Measurements from ENCODE around the gene ASPG. TPM values are rescaled to one million over a fixed set of nuclear protein-coding genes. Genes with fewer than 3 reads are reported as not detected.

The ASPG gene
- total and polyA plus RNA-seq, 2 of the 13 experiments (the other 11 are each of a cell fraction or from before 2014, with no cell fraction given) = not detected

DNA sequence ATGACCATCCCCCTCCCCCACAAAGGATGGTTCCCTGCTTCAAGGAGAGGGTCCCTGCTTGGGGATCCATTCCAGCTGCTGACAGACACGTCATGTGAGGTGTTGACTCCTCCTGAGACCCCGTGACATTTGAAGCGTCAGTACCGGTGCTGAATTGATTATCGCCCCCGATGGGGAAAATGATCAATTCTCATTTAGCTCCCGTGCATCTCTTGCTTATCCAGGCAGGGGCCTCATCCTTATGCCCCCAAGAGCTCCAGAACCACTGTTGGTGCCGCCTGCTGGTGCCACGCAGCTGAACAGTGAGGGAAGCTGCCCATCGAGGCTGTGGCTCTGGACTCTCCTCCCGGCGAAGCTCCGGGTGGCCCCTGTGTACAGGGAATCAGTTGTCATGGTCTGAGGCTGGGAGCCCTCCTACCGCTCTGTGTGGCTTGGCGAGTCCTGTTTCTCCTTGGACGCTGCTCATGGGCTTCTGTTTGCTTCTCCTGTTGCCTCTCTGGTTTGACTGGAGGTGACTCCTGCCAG lies 57.5 kb downstream of the ASPG start:
- CTCF ChIA-PET (ENCODE audit: low intra/inter-chr PET ratio, low total read pairs) = no interaction called here
- Histone ChIP-seq H2AFZ (ENCODE audit: low read length) (no peak overlapping the region), H3K4me2 (ENCODE audit: low read depth, low read length) (no peak overlapping the region), H3K9ac (ENCODE audit: insufficient read depth, low read depth, low read length) (no peak overlapping the region), H3K27me3 (ENCODE audit: control insufficient read depth in 1 of 2, insufficient read depth in 2 of 2, low read length in 2 of 2) (peaks cover 16 to 82% of the 10 kb centered on the region in 2 experiments; a peak in 4 of 5 replicates), H3K4me1 (ENCODE audit: insufficient read depth, low read length) (no peaks in the 10 kb centered on the region), H3K36me3 (replicated peaks in 1 of 2; ENCODE audit: control insufficient read depth in 1 of 2, insufficient read depth in 2 of 2, low read length in 2 of 2) (no peaks in the 10 kb centered on the region), H4K20me1 (ENCODE audit: insufficient read depth, low read length) (no peaks in the 10 kb centered on the region), H3K4me3 (replicated peaks in 1 of 3; ENCODE audit: insufficient read depth in 1 of 3, low read depth in 2 of 3, low read length in 3 of 3) (no peak overlapping the region), H3K79me2 (ENCODE audit: insufficient read depth, low read length) (no peaks in the 10 kb centered on the region), H3K27ac (ENCODE audit: extremely low read length, insufficient read depth, low read length) (no peak overlapping the region), H3K9me3 (ENCODE audit: low read length) (no peaks in the 10 kb centered on the region)
- FAIRE-seq (no peak), ATAC-seq (no peak), DNase-seq (ENCODE audit: low spot score) (no peak)
- intact Hi-C loops (cut with micrococcal nuclease; ENCODE audit: unreplicated experiment) = no loop called here
- BruUV-seq (replicated peaks) = no TSS peak
- TF ChIP-seq SMYD3 (CRISPR knock-in tag; IDR thresholded peaks at IDR 0.05) (no peak), ZBTB42 (CRISPR knock-in tag; IDR thresholded peaks at IDR 0.05) (no peak)
- 21% methylated on average over 13 of the region's 16 CpGs for WGBS (ENCODE audit: low lambda C conversion rate)
- POLR2A ChIA-PET = no interaction called here
- in situ Hi-C loops (cut with HindIII; ENCODE audit: extremely low pct_ligation_motif_present, low pct_unique_long_range_greater_than_20kb) = no loop called here

DNA sequence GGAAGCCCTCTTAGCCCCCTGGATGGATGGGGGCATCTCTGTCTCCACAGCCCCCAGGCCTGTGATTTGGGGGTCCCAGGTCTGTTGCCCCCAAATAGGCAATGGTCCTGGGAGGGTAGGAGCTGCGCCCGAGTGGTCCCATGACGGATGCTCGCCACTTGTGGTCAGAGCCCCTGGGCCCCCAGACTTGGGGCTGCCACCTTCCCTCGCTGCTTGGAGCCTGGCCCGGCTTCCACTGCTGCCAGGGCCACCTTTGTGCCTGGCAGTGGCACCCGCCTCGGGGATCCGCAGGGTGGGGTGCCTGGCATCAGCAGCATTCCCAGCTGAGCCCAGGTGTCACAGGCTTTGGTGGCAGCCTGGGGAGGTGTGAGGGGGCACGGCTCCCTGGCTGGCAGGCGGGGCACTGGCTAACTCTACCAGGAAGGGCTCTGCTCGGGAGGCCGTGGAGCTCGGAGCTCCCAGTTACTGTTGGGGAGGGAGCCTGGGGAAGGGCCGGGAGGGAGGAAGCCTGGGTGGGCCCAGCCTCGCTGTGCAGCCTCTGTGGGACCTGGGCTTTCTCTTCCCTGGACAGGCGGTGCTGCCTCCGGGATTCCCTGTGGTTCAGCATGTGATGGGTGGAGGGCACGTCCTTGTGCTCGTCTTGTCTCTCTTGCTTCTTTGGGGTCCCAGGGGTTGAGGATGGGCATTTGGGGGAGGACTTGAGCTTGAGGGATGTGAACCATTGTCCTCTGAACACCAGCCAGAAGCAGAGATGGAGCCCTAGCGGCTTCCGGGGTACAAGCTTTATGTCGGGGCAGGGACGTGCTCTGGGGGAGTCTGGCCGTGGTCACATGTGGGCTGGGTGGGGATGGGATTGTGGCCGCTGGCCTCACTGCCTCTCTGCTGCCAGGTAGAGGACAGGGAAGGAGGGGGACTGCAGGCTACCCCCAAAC lies 58.3 kb downstream of the ASPG start:
- ATAC-seq (no peak), DNase-seq (ENCODE audit: low spot score) (no peak), FAIRE-seq (no peak)
- Histone ChIP-seq H3K4me1 (ENCODE audit: insufficient read depth, low read length) (no peaks in the 10 kb centered on the region), H3K79me2 (ENCODE audit: insufficient read depth, low read length) (no peaks in the 10 kb centered on the region), H3K36me3 (replicated peaks in 1 of 2; ENCODE audit: control insufficient read depth in 1 of 2, insufficient read depth in 2 of 2, low read length in 2 of 2) (no peaks in the 10 kb centered on the region), H4K20me1 (ENCODE audit: insufficient read depth, low read length) (no peaks in the 10 kb centered on the region), H3K9me3 (ENCODE audit: low read length) (no peaks in the 10 kb centered on the region), H3K4me2 (ENCODE audit: low read depth, low read length) (no peak overlapping the region), H3K9ac (ENCODE audit: insufficient read depth, low read depth, low read length) (no peak overlapping the region), H3K27ac (ENCODE audit: extremely low read length, insufficient read depth, low read length) (no peak overlapping the region), H3K4me3 (replicated peaks in 1 of 3; ENCODE audit: insufficient read depth in 1 of 3, low read depth in 2 of 3, low read length in 3 of 3) (no peak overlapping the region), H2AFZ (ENCODE audit: low read length) (no peak overlapping the region), H3K27me3 (ENCODE audit: control insufficient read depth in 1 of 2, insufficient read depth in 2 of 2, low read length in 2 of 2) (peaks cover 16 to 82% of the 10 kb centered on the region in 2 experiments; a peak in 4 of 5 replicates)
- no TSS peak for BruUV-seq (replicated peaks)
- intact Hi-C loops (cut with micrococcal nuclease; ENCODE audit: unreplicated experiment) = no loop called here
- CTCF ChIA-PET (ENCODE audit: low intra/inter-chr PET ratio, low total read pairs) = no interaction called here
- in situ Hi-C loops (cut with HindIII; ENCODE audit: extremely low pct_ligation_motif_present, low pct_unique_long_range_greater_than_20kb) = no loop called here
- POLR2A ChIA-PET = no interaction called here
- WGBS (ENCODE audit: low lambda C conversion rate) = no CpG with 5 or more reads among the region's 26 CpGs
- TF ChIP-seq, protein P1, sequence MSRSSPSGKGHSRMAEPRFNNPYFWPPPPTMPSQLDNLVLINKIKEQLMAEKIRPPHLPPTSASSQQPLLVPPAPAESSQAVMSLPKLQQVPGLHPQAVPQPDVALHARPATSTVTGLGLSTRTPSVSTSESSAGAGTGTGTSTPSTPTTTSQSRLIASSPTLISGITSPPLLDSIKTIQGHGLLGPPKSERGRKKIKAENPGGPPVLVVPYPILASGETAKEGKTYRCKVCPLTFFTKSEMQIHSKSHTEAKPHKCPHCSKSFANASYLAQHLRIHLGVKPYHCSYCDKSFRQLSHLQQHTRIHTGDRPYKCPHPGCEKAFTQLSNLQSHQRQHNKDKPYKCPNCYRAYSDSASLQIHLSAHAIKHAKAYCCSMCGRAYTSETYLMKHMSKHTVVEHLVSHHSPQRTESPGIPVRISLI (CRISPR knock-in tag; IDR thresholded peaks at IDR 0.05; ENCODE audit: borderline replicate concordance) = no peak
- TF ChIP-seq, protein P2, sequence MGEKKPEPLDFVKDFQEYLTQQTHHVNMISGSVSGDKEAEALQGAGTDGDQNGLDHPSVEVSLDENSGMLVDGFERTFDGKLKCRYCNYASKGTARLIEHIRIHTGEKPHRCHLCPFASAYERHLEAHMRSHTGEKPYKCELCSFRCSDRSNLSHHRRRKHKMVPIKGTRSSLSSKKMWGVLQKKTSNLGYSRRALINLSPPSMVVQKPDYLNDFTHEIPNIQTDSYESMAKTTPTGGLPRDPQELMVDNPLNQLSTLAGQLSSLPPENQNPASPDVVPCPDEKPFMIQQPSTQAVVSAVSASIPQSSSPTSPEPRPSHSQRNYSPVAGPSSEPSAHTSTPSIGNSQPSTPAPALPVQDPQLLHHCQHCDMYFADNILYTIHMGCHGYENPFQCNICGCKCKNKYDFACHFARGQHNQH (CRISPR knock-in tag; IDR thresholded peaks at IDR 0.05) = no peak
- TF ChIP-seq, protein P3, sequence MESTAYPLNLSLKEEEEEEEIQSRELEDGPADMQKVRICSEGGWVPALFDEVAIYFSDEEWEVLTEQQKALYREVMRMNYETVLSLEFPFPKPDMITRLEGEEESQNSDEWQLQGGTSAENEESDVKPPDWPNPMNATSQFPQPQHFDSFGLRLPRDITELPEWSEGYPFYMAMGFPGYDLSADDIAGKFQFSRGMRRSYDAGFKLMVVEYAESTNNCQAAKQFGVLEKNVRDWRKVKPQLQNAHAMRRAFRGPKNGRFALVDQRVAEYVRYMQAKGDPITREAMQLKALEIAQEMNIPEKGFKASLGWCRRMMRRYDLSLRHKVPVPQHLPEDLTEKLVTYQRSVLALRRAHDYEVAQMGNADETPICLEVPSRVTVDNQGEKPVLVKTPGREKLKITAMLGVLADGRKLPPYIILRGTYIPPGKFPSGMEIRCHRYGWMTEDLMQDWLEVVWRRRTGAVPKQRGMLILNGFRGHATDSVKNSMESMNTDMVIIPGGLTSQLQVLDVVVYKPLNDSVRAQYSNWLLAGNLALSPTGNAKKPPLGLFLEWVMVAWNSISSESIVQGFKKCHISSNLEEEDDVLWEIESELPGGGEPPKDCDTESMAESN (CRISPR knock-in tag; conservative IDR thresholded peaks at IDR 0.05) = no peak
- no peak for TF ChIP-seq ZNF33A (CRISPR knock-in tag; IDR thresholded peaks at IDR 0.05; ENCODE audit: borderline replicate concordance)
- TF ChIP-seq, protein P4, sequence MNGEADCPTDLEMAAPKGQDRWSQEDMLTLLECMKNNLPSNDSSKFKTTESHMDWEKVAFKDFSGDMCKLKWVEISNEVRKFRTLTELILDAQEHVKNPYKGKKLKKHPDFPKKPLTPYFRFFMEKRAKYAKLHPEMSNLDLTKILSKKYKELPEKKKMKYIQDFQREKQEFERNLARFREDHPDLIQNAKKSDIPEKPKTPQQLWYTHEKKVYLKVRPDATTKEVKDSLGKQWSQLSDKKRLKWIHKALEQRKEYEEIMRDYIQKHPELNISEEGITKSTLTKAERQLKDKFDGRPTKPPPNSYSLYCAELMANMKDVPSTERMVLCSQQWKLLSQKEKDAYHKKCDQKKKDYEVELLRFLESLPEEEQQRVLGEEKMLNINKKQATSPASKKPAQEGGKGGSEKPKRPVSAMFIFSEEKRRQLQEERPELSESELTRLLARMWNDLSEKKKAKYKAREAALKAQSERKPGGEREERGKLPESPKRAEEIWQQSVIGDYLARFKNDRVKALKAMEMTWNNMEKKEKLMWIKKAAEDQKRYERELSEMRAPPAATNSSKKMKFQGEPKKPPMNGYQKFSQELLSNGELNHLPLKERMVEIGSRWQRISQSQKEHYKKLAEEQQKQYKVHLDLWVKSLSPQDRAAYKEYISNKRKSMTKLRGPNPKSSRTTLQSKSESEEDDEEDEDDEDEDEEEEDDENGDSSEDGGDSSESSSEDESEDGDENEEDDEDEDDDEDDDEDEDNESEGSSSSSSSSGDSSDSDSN (CRISPR knock-in tag; IDR thresholded peaks at IDR 0.05) = no peak

All from HepG2 (cell line).